Heart left ventricle (tissue), 13 donors: ENCODE data around the gene NDST1.

Experiments used
- CTCF ChIP-seq, 12 donors: fragments of 200-600 bp; sonication (generic) in 4 of 12; IDR thresholded peaks; one replicate each; pipeline versions ENCODE4 v1.5.0 to v1.8.0; 2018 to 2022; ENCODE audit warnings: antibody characterized with exemption in 12 of 12, mild to moderate bottlenecking in 5 of 12
- POLR2A ChIP-seq, 2 donors: fragments of 450-650 bp; IDR thresholded peaks; one replicate each; pipeline ENCODE4 v1.6.1; 2017; ENCODE audit warnings: antibody characterized with exemption in 2 of 2, mild to moderate bottlenecking in 2 of 2, moderate library complexity in 2 of 2
- donor health status: ischemic (EF 13 %, LVEDD 7.1; RV severe dilation, severe dysfunction).
- donor health status: DM: no; HTN: yes; CAD: no.
- donor health status: DM: no; HTN: no; CAD: no.
- donor health status: ischemic (EF 25% LVEDD 6.9; RV normal size, moderate dysfunction).
- donor health status: ischemic (EF 25% LVEDD 5.7; RV mildly dilated, moderate dysfunction).
- donor health status: ischemic (EF 35%, LVEDD 5.7; RV mildly dilated, moderate dysfunction).
- donor health status: nonischemic (EF 11% LVEDD 7.7; RV severe dilation, severe dysfunction).
- donor health status: DM: yes; HTN: yes; CAD: no.
- donor health status: PGD.
- donor health status: ischemic (EF 29% LVEDD 5.4; RV normal size, mild dysfunction).
- donor health status: nonischemic (EF 23%, LVEDD 6.1; RV moderate dilation, normal function).

DNA sequence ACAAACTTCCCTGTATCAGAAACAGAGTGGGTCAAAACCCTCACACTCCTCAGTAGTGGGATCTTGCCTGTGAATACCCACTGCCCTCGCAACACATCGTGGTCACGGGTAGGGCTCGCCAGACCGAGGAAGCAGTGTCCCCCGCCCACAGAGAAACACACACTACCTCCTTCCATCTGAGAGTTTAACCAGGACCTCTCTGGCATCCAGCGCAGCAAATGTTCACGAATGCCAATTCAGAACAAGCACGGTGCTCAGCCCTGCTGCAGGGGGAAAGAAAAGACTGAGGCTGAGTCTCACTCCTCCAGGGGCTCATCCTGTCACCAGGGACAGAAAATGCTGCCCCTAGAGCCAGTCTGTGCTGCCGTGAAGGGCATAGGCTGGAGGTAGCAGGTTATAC is 90.1 kb downstream of the NDST1 start:
- TF ChIP-seq CTCF (IDR thresholded peaks at IDR 0.05) (no peak), POLR2A (IDR thresholded peaks at IDR 0.05) (no peak)
